OCI-LY1 (cell line): Measurements from ENCODE around the gene TYK2.

ENCODE experiments used
- H2AFZ ChIP-seq: fragments of 200-600 bp; sonication (generic), shearing (Covaris generic); 2 replicates; pipeline ENCODE4 v1.6.0; 2014; ENCODE audit warnings: antibody characterized with exemption, mild to moderate bottlenecking, low read length
- H3F3A ChIP-seq: fragments of 200-600 bp; sonication (generic), shearing (Covaris generic); 2 replicates; pipeline ENCODE4 v1.6.0; 2014; ENCODE audit warnings: mild to moderate bottlenecking, antibody characterized with exemption, low read length, moderate library complexity; ENCODE audit not compliant: insufficient read depth
- H3K27ac ChIP-seq: fragments of 200-600 bp; sonication (generic); 2 replicates; pipeline ENCODE4 v1.5.1; 2014; ENCODE audit warnings: low read length, mixed run types, mild to moderate bottlenecking, low read depth; ENCODE audit not compliant: poor library complexity, severe bottlenecking
- H3K27me3 ChIP-seq: fragments of 200-600 bp; sonication (generic); 2 replicates; pipeline ENCODE4 v1.6.0; 2014; ENCODE audit warnings: antibody characterized with exemption, mild to moderate bottlenecking, low read length, moderate library complexity; ENCODE audit not compliant: insufficient read depth
- H3K36me3 ChIP-seq: fragments of 200-600 bp; sonication (generic); 2 replicates; pipeline ENCODE4 v1.6.1; 2014; ENCODE audit warnings: mild to moderate bottlenecking, antibody characterized with exemption, low read length, moderate library complexity, mixed read lengths; ENCODE audit not compliant: insufficient read depth
- H3K4me1 ChIP-seq: fragments of 200-600 bp; sonication (generic); 2 replicates; pipeline ENCODE4 v1.5.1; 2014; ENCODE audit warnings: mild to moderate bottlenecking, low read length, moderate library complexity; ENCODE audit not compliant: insufficient read depth, severe bottlenecking
- H3K4me2 ChIP-seq: fragments of 200-600 bp; sonication (generic), shearing (Covaris generic); 2 replicates; pipeline ENCODE4 v1.6.1; 2014; ENCODE audit warnings: low read length
- H3K4me3 ChIP-seq: fragments of 200-600 bp; sonication (generic); 2 replicates; pipeline ENCODE4 v1.5.1; 2014; ENCODE audit warnings: low read length, low read depth, mild to moderate bottlenecking, mixed read lengths; ENCODE audit not compliant: poor library complexity, severe bottlenecking
- H3K79me2 ChIP-seq: fragments of 200-600 bp; shearing (Covaris generic); 2 replicates; pipeline ENCODE4 v1.6.1; 2016; ENCODE audit warnings: mixed run types, low read length, mixed read lengths; ENCODE audit not compliant: insufficient read depth
- H3K9ac ChIP-seq: fragments of 200-600 bp; sonication (generic), shearing (Covaris generic); 2 replicates; pipeline ENCODE4 v1.6.1; 2014; ENCODE audit warnings: mild to moderate bottlenecking, low read length, mixed read lengths
- H3K9me2 ChIP-seq: fragments of 200-600 bp; sonication (generic), shearing (Covaris generic); 2 replicates; pipeline ENCODE4 v1.6.1; 2014; ENCODE audit warnings: low read depth, mild to moderate bottlenecking, low read length, mixed read lengths
- H3K9me3 ChIP-seq: fragments of 200-600 bp; shearing (Covaris generic); 2 replicates; pipeline ENCODE4 v1.6.1; 2014; ENCODE audit warnings: low read length, mixed read lengths
- H4K20me1 ChIP-seq: fragments of 200-600 bp; sonication (generic), shearing (Covaris generic); 2 replicates; pipeline ENCODE4 v1.6.0; 2016; ENCODE audit warnings: mild to moderate bottlenecking, low read length; ENCODE audit not compliant: insufficient read depth
- EZH2 ChIP-seq: fragments of 200-600 bp; sonication (generic), shearing (Covaris generic); IDR thresholded peaks from 2 replicates; pipeline ENCODE4 v1.8.0; 2017; ENCODE audit warnings: borderline replicate concordance, mixed run types, mild to moderate bottlenecking, antibody characterized with exemption, low read length, moderate library complexity, mixed read lengths
- TF ChIP-seq, protein P1 (sequence below): fragments of 200-600 bp; sonication (generic), shearing (Covaris generic); IDR thresholded peaks from 2 replicates; pipeline ENCODE4 v1.5.1; 2017; ENCODE audit warnings: mild to moderate bottlenecking, antibody characterized with exemption, low read length, moderate library complexity, mixed read lengths

Gene TYK2

GRCh38 chr19:10316229-10317044 lies 63.9 kb downstream of the TYK2 start:
- H3K27ac ChIP-seq = no peak overlapping the region

GRCh38 chr19:10315335-10316214 lies 64.8 kb downstream of the TYK2 start, which contains the start of gene FDX2:
Gene FDX2, minus strand, starts transcription at chr19:10316015. Its CDS starts 19 bp downstream, at chr19:10315996.
- no peaks in the 10 kb centered on the region for H3K9me2 ChIP-seq
- 0 out of 2 replicates have a peak within 1 kb of the TSS, but pooled peaks have one; percentile 6 for H2AFZ ChIP-seq
- TF ChIP-seq EZH2 = no peak
- TF ChIP-seq, protein P1, sequence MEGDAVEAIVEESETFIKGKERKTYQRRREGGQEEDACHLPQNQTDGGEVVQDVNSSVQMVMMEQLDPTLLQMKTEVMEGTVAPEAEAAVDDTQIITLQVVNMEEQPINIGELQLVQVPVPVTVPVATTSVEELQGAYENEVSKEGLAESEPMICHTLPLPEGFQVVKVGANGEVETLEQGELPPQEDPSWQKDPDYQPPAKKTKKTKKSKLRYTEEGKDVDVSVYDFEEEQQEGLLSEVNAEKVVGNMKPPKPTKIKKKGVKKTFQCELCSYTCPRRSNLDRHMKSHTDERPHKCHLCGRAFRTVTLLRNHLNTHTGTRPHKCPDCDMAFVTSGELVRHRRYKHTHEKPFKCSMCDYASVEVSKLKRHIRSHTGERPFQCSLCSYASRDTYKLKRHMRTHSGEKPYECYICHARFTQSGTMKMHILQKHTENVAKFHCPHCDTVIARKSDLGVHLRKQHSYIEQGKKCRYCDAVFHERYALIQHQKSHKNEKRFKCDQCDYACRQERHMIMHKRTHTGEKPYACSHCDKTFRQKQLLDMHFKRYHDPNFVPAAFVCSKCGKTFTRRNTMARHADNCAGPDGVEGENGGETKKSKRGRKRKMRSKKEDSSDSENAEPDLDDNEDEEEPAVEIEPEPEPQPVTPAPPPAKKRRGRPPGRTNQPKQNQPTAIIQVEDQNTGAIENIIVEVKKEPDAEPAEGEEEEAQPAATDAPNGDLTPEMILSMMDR = no peak
- no peaks in the 10 kb centered on the region for H3K27me3 ChIP-seq
- peak within 1 kb of the TSS; percentile 78 for H3K4me2 ChIP-seq
- peak within 1 kb of the TSS; percentile 73 for H3K4me3 ChIP-seq
- H3K27ac ChIP-seq = no peak within 1 kb of the TSS
- peak within 1 kb of the TSS; percentile 72 for H3K9ac ChIP-seq
- no peaks in the 10 kb centered on the region for H4K20me1 ChIP-seq
- H3F3A ChIP-seq = no peaks in the 10 kb centered on the region
- peaks cover 16% of the 10 kb centered on the region for H3K4me1 ChIP-seq
- H3K9me3 ChIP-seq = no peaks in the 10 kb centered on the region
- H3K36me3 ChIP-seq = peaks cover 46% of the 10 kb centered on the region
- no peaks in the 10 kb centered on the region for H3K79me2 ChIP-seq

More at GRCh38 chr19:10316229-10317044, 63.9 kb downstream of the TYK2 start:
- no peaks in the 10 kb centered on the region for H3K9me3 ChIP-seq
- H3K9ac ChIP-seq = peak overlapping the region; percentile 72; the same call in 1 of the 2 replicates
- H2AFZ ChIP-seq = no peak overlapping the region
- TF ChIP-seq EZH2 = no peak
- TF ChIP-seq, protein P1 = no peak
- peak overlapping the region; percentile 78 for H3K4me2 ChIP-seq
- peaks cover 16% of the 10 kb centered on the region for H3K4me1 ChIP-seq
- H3K9me2 ChIP-seq = no peaks in the 10 kb centered on the region
- no peaks in the 10 kb centered on the region for H3F3A ChIP-seq
- peak overlapping the region; percentile 73 for H3K4me3 ChIP-seq
- H3K79me2 ChIP-seq = no peaks in the 10 kb centered on the region
- H3K36me3 ChIP-seq = peaks cover 54% of the 10 kb centered on the region
- H3K27me3 ChIP-seq = no peaks in the 10 kb centered on the region
- no peaks in the 10 kb centered on the region for H4K20me1 ChIP-seq

DNA sequence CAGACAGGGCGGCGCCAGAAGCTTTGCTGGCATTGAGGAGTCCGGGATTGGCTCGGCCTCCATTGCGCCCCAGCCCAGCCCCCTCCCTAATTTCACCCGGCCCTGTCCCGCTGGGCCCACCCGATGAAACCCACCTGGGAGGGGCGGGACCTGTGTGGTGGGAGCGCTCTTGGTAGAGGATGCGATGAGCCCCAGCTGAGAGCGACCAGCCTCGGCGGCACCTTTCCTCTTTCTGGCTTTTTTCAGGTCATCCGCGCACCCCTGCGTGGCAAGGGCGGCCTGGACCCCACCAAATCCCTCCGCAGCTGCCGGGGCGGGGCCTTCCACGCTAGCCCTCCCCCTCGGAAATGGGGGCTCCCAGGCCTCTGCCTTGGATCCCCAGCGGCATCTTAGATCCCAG lies 70.9 kb downstream of the TYK2 start, which contains the start of gene ZGLP1:
TSS of gene ZGLP1 (minus strand) at position 393 of the 400 bp plus-strand sequence.
- Histone ChIP-seq H3K9me2 (no peaks in the 10 kb centered on the region), H4K20me1 (no peaks in the 10 kb centered on the region), H3K4me2 (no peak within 1 kb of the TSS), H3K4me3 (no peak within 1 kb of the TSS), H3K36me3 (peaks cover 20% of the 10 kb centered on the region), H2AFZ (no peak within 1 kb of the TSS), H3F3A (no peaks in the 10 kb centered on the region), H3K9ac (no peak within 1 kb of the TSS), H3K27ac (no peak within 1 kb of the TSS), H3K79me2 (no peaks in the 10 kb centered on the region), H3K9me3 (no peaks in the 10 kb centered on the region), H3K4me1 (no peaks in the 10 kb centered on the region), H3K27me3 (no peaks in the 10 kb centered on the region)
- no peak for TF ChIP-seq EZH2
- TF ChIP-seq, protein P1 = no peak
